K562 (cell line): ENCODE results near the gene TMX3. TPM values are rescaled to one million over a fixed set of nuclear protein-coding genes. Genes with fewer than 3 reads are reported as not detected.

Source experiments
- ATAC-seq: fragments of 200-7000 bp; cut with Tn5 transposase; 3 replicates; pipeline ENCODE4 v1.9.1; 2020; ENCODE audit warnings: moderate library complexity
- BruUV-seq: library from RNA; stranded (reverse); fragments of 400-500 nt; replicated peaks from 2 replicates; lab custom pipeline; 2021; lab: Mats Ljungman, UMichigan
- CTCF ChIA-PET: fragments of 300-600 bp; formaldehyde crosslinking; extraction: SDS; loops from one replicate; lab custom pipeline; 2021; ENCODE audit warnings: low intra/inter-chr PET ratio; lab: Yijun Ruan, JAX
- POLR2A ChIA-PET: fragments of 300-600, 350-650 bp; sonication (Branson Sonifier 250); formaldehyde crosslinking; extraction: SDS; loops from one replicate; lab custom pipeline; 2021; ENCODE audit warnings: antibody characterized with exemption, inconsistent platforms; lab: Yijun Ruan, JAX
- DNase-seq, 4 experiments: peaks; one replicate each; pipeline versions ENCODE4 v3.0.0 to v3.0.0-alpha.2; 2011 to 2018; ENCODE audit warnings: low spot score in 3 of 4, mixed read lengths in 3 of 4; ENCODE audit errors: extremely low read depth in 1 of 4
- FAIRE-seq: peaks from 2 replicates; lab custom pipeline; 2011; peaks lifted over from hg19 to GRCh38; lab: Jason Lieb, UNC
- H2AFZ ChIP-seq: 2 replicates; pipeline ENCODE4 v1.6.0; 2011; ENCODE audit warnings: low read depth, low read length, control low read depth, inconsistent platforms
- H3K27ac ChIP-seq: fragments of 200-600 bp; 3 replicates; pipeline ENCODE4 v1.8.0; 2011; ENCODE audit warnings: low read depth, mild to moderate bottlenecking, control low read depth, inconsistent platforms, low read length, moderate library complexity, mixed read lengths; ENCODE audit errors: extremely low read depth
- H3K27me3 ChIP-seq, 2 experiments: fragments of 300-600 bp in 1 of 2; 2 replicates in 1 of 2; 3 replicates in 1 of 2; pipeline versions ENCODE4 v1.6.0 to v1.8.0; 2011; ENCODE audit warnings: inconsistent platforms in 2 of 2, low read length in 2 of 2, mild to moderate bottlenecking in 1 of 2, mixed read lengths in 1 of 2, moderate library complexity in 1 of 2; ENCODE audit not compliant: control insufficient read depth in 2 of 2, insufficient read depth in 2 of 2
- H3K36me3 ChIP-seq: fragments of 300-600 bp; 3 replicates; pipeline ENCODE4 v1.8.0; 2011; ENCODE audit warnings: mild to moderate bottlenecking, low read length, inconsistent platforms; ENCODE audit not compliant: control insufficient read depth, insufficient read depth
- H3K4me1 ChIP-seq, 2 experiments: fragments of 200-600 bp in 1 of 2; replicated peaks in 1 of 2; 2 replicates in 1 of 2; 3 replicates in 1 of 2; pipeline versions ENCODE4 v1.5.1 to v1.8.0; 2011; ENCODE audit warnings: inconsistent platforms in 2 of 2, low read length in 2 of 2, mild to moderate bottlenecking in 1 of 2, mixed read lengths in 1 of 2, moderate library complexity in 1 of 2; ENCODE audit not compliant: control insufficient read depth in 2 of 2, insufficient read depth in 2 of 2
- H3K4me2 ChIP-seq: 2 replicates; pipeline ENCODE4 v1.6.1; 2011; ENCODE audit warnings: low read length, control low read depth, inconsistent platforms, mixed read lengths; ENCODE audit not compliant: insufficient read depth
- H3K4me3 ChIP-seq: fragments of 200-600 bp; sonication (generic), shearing (Covaris generic); 2 replicates; pipeline ENCODE4 v1.5.1; 2016; ENCODE audit warnings: control low read depth, inconsistent platforms
- H3K79me2 ChIP-seq: fragments of 200-600 bp; 3 replicates; pipeline ENCODE4 v1.8.0; 2011; ENCODE audit warnings: low read length, inconsistent platforms; ENCODE audit not compliant: control insufficient read depth, insufficient read depth
- H3K9ac ChIP-seq, 2 experiments: 2 replicates each; pipeline versions ENCODE4 v1.6.0 to v1.6.1; 2011; ENCODE audit warnings: low read depth in 2 of 2, low read length in 2 of 2, control low read depth in 1 of 2, inconsistent platforms in 1 of 2, mild to moderate bottlenecking in 1 of 2, mixed read lengths in 1 of 2; ENCODE audit not compliant: insufficient read depth in 1 of 2
- H3K9me1 ChIP-seq: one replicate; pipeline ENCODE4 v1.6.0; 2011; ENCODE audit warnings: inconsistent platforms, mild to moderate bottlenecking, low read length, moderate library complexity; ENCODE audit not compliant: control insufficient read depth, insufficient read depth
- H3K9me3 ChIP-seq: replicated peaks from 2 replicates; pipeline ENCODE4 v1.5.1; 2011; ENCODE audit warnings: low read depth, low read length, inconsistent platforms; ENCODE audit not compliant: control insufficient read depth, insufficient read depth
- H4K20me1 ChIP-seq: replicated peaks from 2 replicates; pipeline ENCODE4 v1.6.1; 2011; ENCODE audit warnings: low read length, inconsistent platforms, mixed read lengths; ENCODE audit not compliant: control insufficient read depth, insufficient read depth
- ARHGAP35 ChIP-seq: fragments of 450-650 bp; IDR thresholded peaks from 2 replicates; pipeline ENCODE4 v1.6.1; 2018; ENCODE audit not compliant: partially characterized antibody
- ASH1L ChIP-seq: fragments of 450-650 bp; IDR thresholded peaks from 2 replicates; pipeline ENCODE4 v1.6.1; 2018; ENCODE audit warnings: borderline replicate concordance, mild to moderate bottlenecking, low read depth; ENCODE audit not compliant: partially characterized antibody
- BCL6 ChIP-seq: fragments of 250-450 bp; sonication (Bioruptor Pico); IDR thresholded peaks from 2 replicates; pipeline ENCODE4 v1.4.0; 2020
- CAMTA2 ChIP-seq: fragments of 250-450 bp; sonication (Bioruptor Pico); conservative IDR thresholded peaks from 2 replicates; pipeline ENCODE4 v1.5.1; 2022
- MEF2D ChIP-seq: conservative IDR thresholded peaks from 2 replicates; pipeline ENCODE4 v1.6.1; 2016; ENCODE audit warnings: low read depth, missing genetic modification characterization, missing compliant biosample characterization
- NFE2 ChIP-seq: IDR thresholded peaks from 2 replicates; pipeline ENCODE4 v1.6.1; 2014; ENCODE audit warnings: antibody characterized with exemption, low read depth
- RFX7 ChIP-seq: fragments of 250-450 bp; sonication (Bioruptor Pico); IDR thresholded peaks from 2 replicates; pipeline ENCODE4 v1.5.1; 2021; ENCODE audit warnings: mild to moderate bottlenecking
- SETDB1 ChIP-seq: IDR thresholded peaks from one replicate; pipeline ENCODE4 v1.6.1; 2012; ENCODE audit warnings: low read length, control low read depth, inconsistent platforms
- ZBTB33 ChIP-seq: sonication (generic); formaldehyde crosslinking; IDR thresholded peaks from 2 replicates; pipeline ENCODE4 v1.8.1; 2023; ENCODE audit warnings: mild to moderate bottlenecking, missing genetic modification reagents
- ZNF316 ChIP-seq: fragments of 450-650 bp; IDR thresholded peaks from 2 replicates; pipeline ENCODE4 v1.6.1; 2016
- ZNF592 ChIP-seq: fragments of 450-650 bp; IDR thresholded peaks from 2 replicates; pipeline ENCODE4 v1.6.1; 2017; ENCODE audit warnings: antibody characterized with exemption, mild to moderate bottlenecking
- WGBS: fragments of 100-300 bp; shearing (Covaris generic); methylation state at CpG from one replicate; pipeline ENCODE4 v1.1.6; 2016; ENCODE audit warnings: low coverage, mixed read lengths; ENCODE audit not compliant: insufficient coverage; ENCODE audit errors: missing lambda C conversion rate; 5-methylcytosine and 5-hydroxymethylcytosine counted together
- in situ Hi-C: fragments of 300-500 bp; cut with MboI; formaldehyde crosslinking; loops from 4 replicates; pipeline ENCODE4 v1.15.0; 2018; ENCODE audit warnings: inconsistent platforms, mixed read lengths
- intact Hi-C: fragments of 100-400 bp; cut with micrococcal nuclease; formaldehyde crosslinking; loops from 2 replicates; pipeline ENCODE4 v1.14.2; 2022
- polyA plus RNA-seq, 8 experiments: library from polyadenylated mRNA; depleted of rRNA in 4 of 8; stranded (reverse) in 5 of 8; unstranded in 3 of 8; fragments of >200 nt; fragmentation: Nextera tagmentation in 2 of 8; fragmentation: Illumina TruSeq in 1 of 8; extraction: Ambion mirVana in 2 of 8; extraction: Trizol in 1 of 8; gene quantifications; 2 replicates each; pipeline versions ENCODE4 v1.2.1 to v1.2.3, GENCODE V29; 2011 to 2014; ENCODE audit warnings: inconsistent platforms in 1 of 8, missing spikeins in 1 of 8
- total RNA-seq, 7 experiments: library from RNA; depleted of rRNA in 6 of 7; stranded (reverse); fragments of >200 nt in 6 of 7; fragmentation: Illumina TruSeq in 2 of 7; extraction: Trizol in 2 of 7; gene quantifications; 2 replicates each; pipeline versions ENCODE4 v1.2.1 to v1.2.3, GENCODE V29; 2011 to 2021; ENCODE audit warnings: low replicate concordance in 1 of 7
- TF ChIP-seq, protein P1 (sequence below): sonication (generic); formaldehyde crosslinking; IDR thresholded peaks from 2 replicates; pipeline ENCODE4 v1.8.1; 2023; ENCODE audit warnings: mild to moderate bottlenecking, missing genetic modification reagents, moderate library complexity
- TF ChIP-seq, protein P2 (sequence below): fragments of 250-450 bp; sonication (Bioruptor Pico); IDR thresholded peaks from 2 replicates; pipeline ENCODE4 v1.5.0; 2020; ENCODE audit warnings: mild to moderate bottlenecking
- TF ChIP-seq, protein P3 (sequence below): fragments of 450-650 bp; formaldehyde crosslinking; IDR thresholded peaks from 2 replicates; pipeline ENCODE4 v1.4.0; 2020; ENCODE audit warnings: mild to moderate bottlenecking, mixed read lengths

Gene TMX3
- total and polyA plus RNA-seq, 9 of the 15 experiments (the other 6 are each of a cell fraction or from before 2014, with no cell fraction given): 13.2 to 40.5 (median 20.7) TPM

DNA sequence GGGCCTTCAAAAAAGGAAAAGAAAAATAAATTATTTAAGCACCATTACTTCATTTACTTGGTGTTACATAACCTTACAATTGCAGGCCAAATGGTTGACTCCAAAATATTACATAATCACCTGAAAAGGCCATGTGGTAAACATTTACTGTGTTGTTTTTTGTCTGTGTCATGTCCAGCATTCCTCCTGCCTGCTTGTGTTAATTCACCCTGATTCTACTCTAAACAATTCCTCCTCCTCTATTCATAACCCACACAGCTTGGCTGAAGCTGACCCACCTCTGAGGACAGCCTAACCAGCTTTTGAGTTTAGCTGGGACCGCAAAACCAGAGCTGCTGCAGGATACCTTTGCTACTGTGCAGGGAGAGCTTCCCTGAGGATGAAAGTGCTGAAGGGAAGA, 35.4 kb downstream of the TMX3 start:
- H2AFZ ChIP-seq: no peak overlapping the region
- no peak for ATAC-seq
- POLR2A ChIA-PET: no interaction called here
- H3K4me2 ChIP-seq: no peak overlapping the region
- H3K27ac ChIP-seq: no peak overlapping the region
- CTCF ChIA-PET: no interaction called here
- H3K4me3 ChIP-seq: no peak overlapping the region
- H3K79me2 ChIP-seq: no peaks in the 10 kb centered on the region
- intact Hi-C loops (no loop called here), in situ Hi-C loops (no loop called here)
- H3K27me3 ChIP-seq: no peaks in the 10 kb centered on the region
- no peak for FAIRE-seq
- no peaks in the 10 kb centered on the region for H3K9me1 ChIP-seq
- H3K9me3 ChIP-seq: no peaks in the 10 kb centered on the region
- no peaks in the 10 kb centered on the region for H3K4me1 ChIP-seq
- 100% methylated on average over 1 of the region's 1 CpG for WGBS
- no peaks in the 10 kb centered on the region for H4K20me1 ChIP-seq
- DNase-seq: no peak
- no peak overlapping the region for H3K9ac ChIP-seq
- peaks cover 72% of the 10 kb centered on the region; the same call in 2 of the 3 replicates for H3K36me3 ChIP-seq
- BruUV-seq: no TSS peak
- TF ChIP-seq RFX7 (CRISPR knock-in tag) (no peak), ZNF316 (no peak), SETDB1 (no peak), NFE2 (no peak), ASH1L (no peak), MEF2D (no peak), ARHGAP35 (no peak), ZNF592 (no peak), ZBTB33 (CRISPR knock-in tag) (no peak), CAMTA2 (CRISPR knock-in tag) (no peak), BCL6 (CRISPR knock-in tag) (no peak)
- TF ChIP-seq, protein P1, sequence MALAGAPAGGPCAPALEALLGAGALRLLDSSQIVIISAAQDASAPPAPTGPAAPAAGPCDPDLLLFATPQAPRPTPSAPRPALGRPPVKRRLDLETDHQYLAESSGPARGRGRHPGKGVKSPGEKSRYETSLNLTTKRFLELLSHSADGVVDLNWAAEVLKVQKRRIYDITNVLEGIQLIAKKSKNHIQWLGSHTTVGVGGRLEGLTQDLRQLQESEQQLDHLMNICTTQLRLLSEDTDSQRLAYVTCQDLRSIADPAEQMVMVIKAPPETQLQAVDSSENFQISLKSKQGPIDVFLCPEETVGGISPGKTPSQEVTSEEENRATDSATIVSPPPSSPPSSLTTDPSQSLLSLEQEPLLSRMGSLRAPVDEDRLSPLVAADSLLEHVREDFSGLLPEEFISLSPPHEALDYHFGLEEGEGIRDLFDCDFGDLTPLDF (CRISPR knock-in tag): no peak
- TF ChIP-seq, protein P2, sequence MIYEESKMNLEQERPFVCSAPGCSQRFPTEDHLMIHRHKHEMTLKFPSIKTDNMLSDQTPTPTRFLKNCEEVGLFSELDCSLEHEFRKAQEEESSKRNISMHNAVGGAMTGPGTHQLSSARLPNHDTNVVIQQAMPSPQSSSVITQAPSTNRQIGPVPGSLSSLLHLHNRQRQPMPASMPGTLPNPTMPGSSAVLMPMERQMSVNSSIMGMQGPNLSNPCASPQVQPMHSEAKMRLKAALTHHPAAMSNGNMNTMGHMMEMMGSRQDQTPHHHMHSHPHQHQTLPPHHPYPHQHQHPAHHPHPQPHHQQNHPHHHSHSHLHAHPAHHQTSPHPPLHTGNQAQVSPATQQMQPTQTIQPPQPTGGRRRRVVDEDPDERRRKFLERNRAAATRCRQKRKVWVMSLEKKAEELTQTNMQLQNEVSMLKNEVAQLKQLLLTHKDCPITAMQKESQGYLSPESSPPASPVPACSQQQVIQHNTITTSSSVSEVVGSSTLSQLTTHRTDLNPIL (CRISPR knock-in tag): no peak
- TF ChIP-seq, protein P3, sequence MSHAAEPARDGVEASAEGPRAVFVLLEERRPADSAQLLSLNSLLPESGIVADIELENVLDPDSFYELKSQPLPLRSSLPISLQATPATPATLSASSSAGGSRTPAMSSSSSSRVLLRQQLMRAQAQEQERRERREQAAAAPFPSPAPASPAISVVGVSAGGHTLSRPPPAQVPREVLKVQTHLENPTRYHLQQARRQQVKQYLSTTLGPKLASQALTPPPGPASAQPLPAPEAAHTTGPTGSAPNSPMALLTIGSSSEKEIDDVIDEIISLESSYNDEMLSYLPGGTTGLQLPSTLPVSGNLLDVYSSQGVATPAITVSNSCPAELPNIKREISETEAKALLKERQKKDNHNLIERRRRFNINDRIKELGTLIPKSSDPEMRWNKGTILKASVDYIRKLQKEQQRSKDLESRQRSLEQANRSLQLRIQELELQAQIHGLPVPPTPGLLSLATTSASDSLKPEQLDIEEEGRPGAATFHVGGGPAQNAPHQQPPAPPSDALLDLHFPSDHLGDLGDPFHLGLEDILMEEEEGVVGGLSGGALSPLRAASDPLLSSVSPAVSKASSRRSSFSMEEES: no peak
